CD8-positive, alpha-beta memory T cell (primary cell): Measurements from ENCODE around the gene SEC14L5. TPM values are rescaled to one million over a fixed set of nuclear protein-coding genes. Genes with fewer than 3 reads are reported as not detected.

Source experiments
- CTCF ChIA-PET: fragments of 350-600 bp; sonication (Branson Sonifier 250); formaldehyde crosslinking; loops from one replicate; lab custom pipeline; 2021; ENCODE audit warnings: antibody characterized with exemption; lab: Charles Lee
- POLR2A ChIA-PET: fragments of 350-600 bp; sonication (Branson Sonifier 250); formaldehyde crosslinking; loops from one replicate; lab custom pipeline; 2021; ENCODE audit warnings: antibody characterized with exemption; lab: Charles Lee
- DNase-seq, 5 donors: peaks; one replicate each; pipeline versions ENCODE4 v3.0.0 to v3.0.0-alpha.2; 2020 to 2022; ENCODE audit warnings: mixed read lengths in 1 of 5
- H3K27ac ChIP-seq: one replicate; pipeline ENCODE4 v1.7.0; 2013; ENCODE audit warnings: low read depth, mild to moderate bottlenecking, low read length, moderate library complexity
- H3K27me3 ChIP-seq: 2 replicates; pipeline ENCODE4 v1.7.0; 2013; ENCODE audit warnings: low read length, mild to moderate bottlenecking; ENCODE audit not compliant: insufficient read depth, poor library complexity, severe bottlenecking
- H3K36me3 ChIP-seq: 2 replicates; pipeline ENCODE4 v1.7.0; 2013; ENCODE audit warnings: mild to moderate bottlenecking, low read length, moderate library complexity; ENCODE audit not compliant: insufficient read depth
- H3K4me1 ChIP-seq: 2 replicates; pipeline ENCODE4 v1.7.0; 2013; ENCODE audit warnings: mild to moderate bottlenecking, low read length, moderate library complexity; ENCODE audit not compliant: insufficient read depth
- H3K4me3 ChIP-seq: 2 replicates; pipeline ENCODE4 v1.7.0; 2013; ENCODE audit warnings: mild to moderate bottlenecking, low read length
- H3K9me3 ChIP-seq: 2 replicates; pipeline ENCODE4 v1.7.0; 2013; ENCODE audit warnings: mild to moderate bottlenecking, low read length
- H3K27ac Mint-ChIP-seq, 8 donors: one replicate each; pipeline ENCODE4 v1.8.0; 2020 to 2021; ENCODE audit warnings: mixed read lengths in 8 of 8, mild to moderate bottlenecking in 6 of 8, inconsistent platforms in 3 of 8, moderate library complexity in 3 of 8
- H3K27me3 Mint-ChIP-seq, 2 donors: one replicate each; pipeline ENCODE4 v1.8.0; 2020 to 2021; ENCODE audit warnings: mixed read lengths in 2 of 2, mild to moderate bottlenecking in 1 of 2, moderate library complexity in 1 of 2
- H3K36me3 Mint-ChIP-seq, 3 donors: one replicate each; pipeline ENCODE4 v1.8.0; 2020 to 2021; ENCODE audit warnings: mixed read lengths in 3 of 3, inconsistent platforms in 1 of 3, mild to moderate bottlenecking in 1 of 3
- H3K4me1 Mint-ChIP-seq, 3 donors: one replicate each; pipeline ENCODE4 v1.8.0; 2020 to 2021; ENCODE audit warnings: mixed read lengths in 3 of 3, inconsistent platforms in 1 of 3, mild to moderate bottlenecking in 1 of 3
- H3K4me3 Mint-ChIP-seq, 7 donors: one replicate each; pipeline ENCODE4 v1.8.0; 2020 to 2021; ENCODE audit warnings: mixed read lengths in 7 of 7, mild to moderate bottlenecking in 6 of 7, moderate library complexity in 4 of 7, inconsistent platforms in 2 of 7
- H3K9me3 Mint-ChIP-seq, 5 donors: one replicate each; pipeline ENCODE4 v1.8.0; 2020 to 2022; ENCODE audit warnings: mixed read lengths in 5 of 5, mild to moderate bottlenecking in 3 of 5, moderate library complexity in 2 of 5, inconsistent platforms in 1 of 5
- polyA plus RNA-seq: library from polyadenylated mRNA; unstranded; fragments of 300-500 nt; fragmentation: Illumina TruSeq; gene quantifications from one replicate; pipeline ENCODE4 v1.2.3, GENCODE V29; 2021
- total RNA-seq, 2 experiments: library from RNA; stranded (reverse); gene quantifications; one replicate each; pipeline ENCODE4 v1.2.3, GENCODE V29; 2021

SEC14L5 gene
- total and polyA plus RNA-seq, 3 experiments from 2014 or later, result not detected

GRCh38 chr16:5007256-5007655 lies 49.1 kb downstream of the SEC14L5 start:
- no peaks in the 10 kb centered on the region for H3K4me1 ChIP-seq
- Mint-ChIP-seq H3K27me3 (peaks cover 7 to 34% of the 10 kb centered on the region in 2 donors), H3K4me3 (no peak overlapping the region), H3K4me1 (no peaks in the 10 kb centered on the region), H3K9me3 (no peaks in the 10 kb centered on the region), H3K36me3 (no peaks in the 10 kb centered on the region), H3K27ac (no peak overlapping the region)
- no peaks in the 10 kb centered on the region for H3K36me3 ChIP-seq
- H3K9me3 ChIP-seq, result no peaks in the 10 kb centered on the region
- no peak for DNase-seq
- H3K27ac ChIP-seq, result no peak overlapping the region
- POLR2A ChIA-PET, result no interaction called here
- H3K27me3 ChIP-seq, result no peaks in the 10 kb centered on the region
- CTCF ChIA-PET, result no interaction called here
- H3K4me3 ChIP-seq, result no peak overlapping the region

DNA sequence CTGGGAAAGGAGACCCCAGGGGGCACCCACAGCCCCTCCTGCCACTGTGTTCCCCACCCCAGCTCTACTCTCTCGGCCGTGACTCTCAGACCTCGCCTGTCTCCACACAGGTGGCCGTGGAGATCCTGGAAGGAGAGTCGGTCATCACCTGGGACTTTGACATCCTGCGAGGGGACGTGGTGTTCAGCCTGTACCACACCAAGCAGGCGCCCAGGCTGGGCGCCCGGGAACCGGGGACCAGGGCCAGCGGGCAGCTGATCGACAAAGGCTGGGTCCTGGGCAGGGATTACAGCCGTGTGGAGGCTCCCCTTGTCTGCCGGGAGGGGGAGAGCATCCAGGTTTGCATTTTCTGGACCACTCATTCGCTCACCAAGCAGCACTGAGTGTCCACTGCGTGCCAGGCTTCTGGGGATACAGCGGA lies 50.2 kb downstream of the SEC14L5 start:
- CTCF ChIA-PET, result no interaction called here
- Mint-ChIP-seq H3K4me3 (no peak overlapping the region), H3K27ac (no peak overlapping the region), H3K4me1 (no peaks in the 10 kb centered on the region), H3K9me3 (no peaks in the 10 kb centered on the region), H3K36me3 (no peaks in the 10 kb centered on the region), H3K27me3 (peaks cover 8 to 38% of the 10 kb centered on the region in 2 donors)
- H3K4me3 ChIP-seq, result no peak overlapping the region
- no peak for DNase-seq
- POLR2A ChIA-PET, result no interaction called here
- H3K9me3 ChIP-seq, result no peaks in the 10 kb centered on the region
- no peaks in the 10 kb centered on the region for H3K27me3 ChIP-seq
- no peaks in the 10 kb centered on the region for H3K4me1 ChIP-seq
- H3K36me3 ChIP-seq, result no peaks in the 10 kb centered on the region
- no peak overlapping the region for H3K27ac ChIP-seq

DNA sequence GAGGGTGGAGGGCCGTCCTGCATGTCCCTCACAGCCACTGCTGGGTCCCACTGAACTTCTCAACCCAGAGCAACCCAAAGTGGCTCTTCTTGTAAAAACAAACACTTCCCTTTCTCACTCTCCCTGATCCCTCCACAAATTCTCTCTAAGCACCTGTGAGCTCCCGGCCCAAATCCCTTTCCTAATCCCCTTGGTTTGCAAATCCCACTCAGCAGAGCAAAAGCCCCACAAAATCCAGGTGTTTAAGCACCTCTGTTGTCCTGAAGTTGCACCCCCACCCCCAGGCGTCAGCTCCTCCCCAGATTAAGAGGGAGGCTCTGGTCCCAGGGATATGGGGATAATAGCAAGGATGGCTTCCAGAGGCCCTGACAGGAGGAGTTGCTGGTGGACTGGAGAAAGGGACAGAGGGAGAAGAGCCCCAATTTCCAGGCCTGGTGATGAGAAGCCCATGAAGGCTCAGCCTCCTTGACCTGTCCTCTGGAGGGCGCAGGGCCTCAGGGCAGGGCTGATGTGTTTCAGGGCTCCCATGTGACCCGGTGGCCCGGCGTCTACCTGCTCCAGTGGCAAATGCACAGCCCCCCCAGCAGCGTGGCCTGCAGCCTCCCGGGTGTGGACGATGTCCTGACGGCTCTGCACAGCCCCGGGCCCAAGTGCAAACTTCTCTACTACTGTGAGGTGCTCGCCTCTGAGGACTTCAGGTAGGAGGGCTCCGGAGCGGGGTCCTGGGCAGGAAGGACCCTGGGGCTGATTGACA lies 52.6 kb downstream of the SEC14L5 start:
- no peak overlapping the region for H3K27ac ChIP-seq
- no peaks in the 10 kb centered on the region for H3K36me3 ChIP-seq
- H3K4me1 ChIP-seq, result no peaks in the 10 kb centered on the region
- no peak for DNase-seq
- H3K9me3 ChIP-seq, result no peaks in the 10 kb centered on the region
- Mint-ChIP-seq H3K4me3 (no peak overlapping the region), H3K27ac (peak overlapping the region in 1 of 8 donors; percentile 87), H3K27me3 (peaks cover 11 to 29% of the 10 kb centered on the region in 2 donors), H3K4me1 (no peaks in the 10 kb centered on the region), H3K36me3 (no peaks in the 10 kb centered on the region), H3K9me3 (no peaks in the 10 kb centered on the region)
- H3K4me3 ChIP-seq, result no peak overlapping the region
- CTCF ChIA-PET, result no interaction called here
- H3K27me3 ChIP-seq, result no peaks in the 10 kb centered on the region
- POLR2A ChIA-PET, result interaction anchor here (0.6 kb wide), 1 partner anchor 54 kb away, joined by 7 read pairs; no protein-coding TSS in a partner anchor

DNA sequence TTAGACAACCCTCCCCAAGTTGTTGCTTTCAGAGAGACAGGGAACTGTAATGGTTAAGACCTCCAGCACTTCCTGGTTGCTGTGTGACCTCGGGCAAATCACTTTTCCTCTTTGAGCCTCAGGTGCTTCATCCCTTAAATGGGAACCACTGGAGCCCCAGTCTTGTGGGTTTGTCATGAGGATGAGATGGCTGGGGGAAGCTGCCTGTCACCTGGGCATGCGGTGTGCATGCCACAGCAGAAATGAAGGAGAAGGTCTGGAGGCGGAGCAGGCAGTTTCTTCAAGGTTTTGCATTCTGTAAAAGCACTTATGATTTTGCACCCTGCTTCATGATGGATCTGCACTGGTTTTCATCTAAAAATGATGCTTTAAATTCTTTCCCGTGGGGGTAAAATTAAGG lies 53.5 kb downstream of the SEC14L5 start:
- Histone ChIP-seq H3K9me3 (no peaks in the 10 kb centered on the region), H3K4me1 (no peaks in the 10 kb centered on the region), H3K4me3 (no peak overlapping the region), H3K27ac (no peak overlapping the region), H3K36me3 (no peaks in the 10 kb centered on the region), H3K27me3 (no peaks in the 10 kb centered on the region)
- H3K36me3 Mint-ChIP-seq, result no peaks in the 10 kb centered on the region
- no peak overlapping the region for H3K27ac Mint-ChIP-seq
- ChIA-PET CTCF (no interaction called here), POLR2A (no interaction called here)
- no peak overlapping the region for H3K4me3 Mint-ChIP-seq
- DNase-seq, result no peak
- no peaks in the 10 kb centered on the region for H3K4me1 Mint-ChIP-seq
- H3K27me3 Mint-ChIP-seq, result peaks cover 13 to 25% of the 10 kb centered on the region in 2 donors
- no peaks in the 10 kb centered on the region for H3K9me3 Mint-ChIP-seq

GRCh38 chr16:5012887-5013286 lies 54.8 kb downstream of the SEC14L5 start:
- Histone ChIP-seq H3K27ac (no peak overlapping the region), H3K36me3 (no peaks in the 10 kb centered on the region), H3K4me3 (no peak overlapping the region), H3K4me1 (no peaks in the 10 kb centered on the region), H3K27me3 (no peaks in the 10 kb centered on the region), H3K9me3 (no peaks in the 10 kb centered on the region)
- Mint-ChIP-seq H3K4me3 (no peak overlapping the region), H3K27ac (no peak overlapping the region), H3K27me3 (peaks cover 16 to 25% of the 10 kb centered on the region in 2 donors), H3K4me1 (no peaks in the 10 kb centered on the region), H3K9me3 (no peaks in the 10 kb centered on the region), H3K36me3 (no peaks in the 10 kb centered on the region)
- ChIA-PET POLR2A (no interaction called here), CTCF (no interaction called here)
- DNase-seq, result no peak

- Mint-ChIP-seq H3K36me3 (no peaks in the 10 kb centered on the region), H3K27me3 (peaks cover 9 to 15% of the 10 kb centered on the region in 2 donors), H3K4me3 (no peak overlapping the region), H3K4me1 (no peaks in the 10 kb centered on the region), H3K27ac (no peak overlapping the region), H3K9me3 (no peaks in the 10 kb centered on the region)
- ChIA-PET POLR2A (no interaction called here), CTCF (no interaction called here)
- H3K4me1 ChIP-seq, result no peaks in the 10 kb centered on the region
- no peak overlapping the region for H3K4me3 ChIP-seq
- H3K27me3 ChIP-seq, result no peaks in the 10 kb centered on the region
- no peak for DNase-seq
- no peaks in the 10 kb centered on the region for H3K9me3 ChIP-seq
- no peak overlapping the region for H3K27ac ChIP-seq
- no peaks in the 10 kb centered on the region for H3K36me3 ChIP-seq
These were observed 57.2 kb downstream of the SEC14L5 start for GRCh38 chr16:5015351-5015750.

- no peaks in the 10 kb centered on the region for H3K27me3 ChIP-seq
- ChIA-PET POLR2A (no interaction called here), CTCF (no interaction called here)
- Mint-ChIP-seq H3K27ac (no peak overlapping the region), H3K36me3 (no peaks in the 10 kb centered on the region), H3K4me1 (no peaks in the 10 kb centered on the region), H3K27me3 (peaks cover 9 to 11% of the 10 kb centered on the region in 2 donors), H3K9me3 (no peaks in the 10 kb centered on the region), H3K4me3 (no peak overlapping the region)
- H3K9me3 ChIP-seq, result no peaks in the 10 kb centered on the region
- DNase-seq, result no peak
- no peaks in the 10 kb centered on the region for H3K4me1 ChIP-seq
- H3K4me3 ChIP-seq, result no peak overlapping the region
- H3K27ac ChIP-seq, result no peak overlapping the region
- H3K36me3 ChIP-seq, result no peaks in the 10 kb centered on the region
These were observed 57.8 kb downstream of the SEC14L5 start for GRCh38 chr16:5015887-5016286.

DNA sequence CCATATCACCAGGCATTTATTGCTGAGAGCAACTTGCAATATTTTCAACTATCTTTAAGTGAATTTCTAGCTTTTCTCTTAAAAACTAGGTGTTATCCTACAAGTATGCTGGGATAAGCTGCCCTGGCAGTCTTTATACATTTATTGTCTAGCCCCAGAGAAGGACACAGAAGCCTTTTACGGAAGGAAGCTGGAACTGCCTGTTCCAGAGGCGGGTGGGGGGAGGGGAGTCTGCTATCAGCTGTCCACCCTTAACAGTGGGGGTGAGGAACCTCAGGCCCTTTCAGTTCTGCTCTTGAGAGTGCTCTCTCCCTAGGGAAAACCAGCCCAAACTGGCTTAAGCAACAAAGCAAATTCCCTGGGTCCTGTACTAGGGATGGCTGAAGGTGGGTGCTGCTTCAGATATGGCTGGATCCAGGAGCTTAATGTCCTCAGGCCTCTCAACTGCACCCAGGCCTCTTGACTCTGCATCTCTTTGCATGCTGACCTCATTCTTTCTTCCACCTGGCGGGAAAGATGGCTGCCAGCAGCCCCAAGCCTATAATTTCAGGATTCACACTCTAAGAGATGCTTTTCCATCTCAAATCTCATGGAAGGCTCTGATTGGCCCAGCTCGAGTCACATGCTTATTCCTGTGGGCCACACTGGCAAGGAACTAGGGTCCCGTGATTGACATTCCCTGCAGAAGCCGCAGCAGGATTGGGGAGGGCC lies 59.0 kb downstream of the SEC14L5 start:
- ChIA-PET CTCF (no interaction called here), POLR2A (no interaction called here)
- Histone ChIP-seq H3K4me3 (no peak overlapping the region), H3K4me1 (no peaks in the 10 kb centered on the region), H3K9me3 (no peaks in the 10 kb centered on the region), H3K27me3 (no peaks in the 10 kb centered on the region), H3K36me3 (no peaks in the 10 kb centered on the region), H3K27ac (no peak overlapping the region)
- Mint-ChIP-seq H3K4me3 (no peak overlapping the region), H3K4me1 (no peaks in the 10 kb centered on the region), H3K27ac (no peak overlapping the region), H3K36me3 (no peaks in the 10 kb centered on the region), H3K9me3 (no peaks in the 10 kb centered on the region), H3K27me3 (peaks cover 7 to 9% of the 10 kb centered on the region in 2 donors)
- DNase-seq, result no peak
